Measurements from ENCODE around the gene RBM12. TPM values are rescaled to one million over a fixed set of nuclear protein-coding genes. Genes with fewer than 3 reads are reported as not detected.

Gene RBM12
- total RNA-seq, 1 donor from 2014 or later = 44.4 TPM

DNA sequence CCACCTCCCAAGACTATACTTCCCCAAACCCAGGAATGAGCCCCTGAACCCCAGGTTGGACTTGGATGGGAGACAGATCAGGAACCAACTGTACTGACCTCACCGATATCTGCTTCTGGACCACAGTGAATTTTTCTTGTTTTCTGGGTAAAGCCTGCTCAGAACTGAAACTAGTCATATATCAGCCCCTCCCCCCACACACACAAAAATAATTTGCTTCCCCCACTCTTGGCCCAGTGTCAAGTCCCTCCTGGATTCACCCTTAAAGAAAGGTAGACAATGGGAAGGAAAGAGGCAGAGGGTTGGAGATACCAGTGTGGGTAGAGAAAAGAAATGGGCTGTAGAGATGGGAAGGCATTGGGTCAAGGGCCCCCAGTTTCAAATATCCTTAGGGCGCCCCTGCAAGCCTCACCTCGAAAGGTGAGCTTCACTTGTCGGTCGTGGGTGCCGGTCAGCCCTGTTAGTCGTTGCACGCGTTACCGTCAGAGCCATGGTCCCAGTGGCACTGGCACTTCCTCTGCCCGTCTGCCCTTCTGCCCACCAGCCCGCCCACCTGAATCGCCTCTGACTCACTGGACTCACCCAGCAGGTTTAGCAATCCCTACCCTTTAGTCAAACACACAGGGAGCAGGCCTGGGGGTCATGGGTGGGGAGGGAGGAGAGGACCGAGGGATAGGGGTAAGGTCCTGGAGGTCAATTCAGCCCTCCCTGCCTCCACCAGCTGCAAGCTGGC lies 57.5 kb downstream of the RBM12 start:
- DNase-seq (ENCODE audit: low spot score) = no peak
- intact Hi-C loops (cut with DNase I) = no loop called here

DNA sequence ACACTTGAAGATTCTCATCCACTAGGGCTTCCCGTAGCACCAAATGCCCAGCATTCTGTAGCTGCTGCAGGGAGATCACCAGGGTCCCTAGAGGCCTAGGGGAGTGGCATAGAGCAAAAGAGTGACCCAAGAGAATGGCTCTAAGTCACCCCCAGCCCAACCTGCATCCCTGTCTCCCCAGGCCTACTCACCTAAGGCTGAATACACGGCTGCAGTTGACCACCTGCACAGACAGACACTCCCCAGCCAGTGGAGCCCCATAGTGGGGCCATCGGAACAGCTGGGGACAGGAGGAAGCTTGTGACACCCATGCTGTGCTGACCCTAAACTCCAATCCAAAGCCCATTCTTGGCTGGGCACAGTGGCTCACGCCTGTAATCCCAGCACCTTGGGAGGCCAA lies 58.6 kb downstream of the RBM12 start:
- no peak for DNase-seq (ENCODE audit: low spot score)
- intact Hi-C loops (cut with DNase I) = no loop called here

- DNase-seq (ENCODE audit: low spot score) = peak; percentile 67
- intact Hi-C loops (cut with DNase I) = no loop called here
Observed at GRCh38 chr20:35604449-35604747, 60.3 kb downstream of the RBM12 start.

GRCh38 chr20:35603695-35604448 lies 60.8 kb downstream of the RBM12 start:
- DNase-seq (ENCODE audit: low spot score) = peak; percentile 54
- intact Hi-C loops (cut with DNase I) = no loop called here

DNA sequence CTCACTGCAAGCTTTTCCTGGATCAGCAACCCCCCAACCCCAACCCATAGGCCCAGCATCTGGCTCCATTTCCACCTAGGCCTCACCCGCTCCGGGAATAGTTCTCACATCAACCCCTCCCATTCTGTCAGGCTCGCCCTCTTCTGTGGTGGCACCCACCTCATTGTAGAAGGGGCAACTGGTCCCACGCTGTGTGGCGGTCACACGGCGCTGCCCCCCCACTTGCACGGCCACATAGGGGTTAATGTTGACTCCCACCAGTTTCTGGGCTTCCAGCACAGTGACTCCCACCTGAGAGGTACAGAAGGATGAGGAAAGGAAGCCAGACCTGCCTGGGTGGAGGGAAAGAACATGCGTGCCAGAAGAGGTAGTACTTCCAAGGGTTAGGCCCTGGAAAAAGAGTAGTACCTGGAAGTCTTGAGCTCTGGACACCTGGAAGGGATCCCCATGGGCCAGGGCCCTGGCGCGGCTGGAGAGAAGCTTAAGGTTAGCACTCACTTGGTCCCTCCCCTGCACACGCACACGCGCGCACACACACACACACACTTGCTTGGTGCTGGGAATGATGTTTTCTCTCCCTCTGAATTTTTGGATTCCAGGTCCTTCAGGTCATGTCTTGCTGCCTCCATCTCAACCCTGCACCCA lies 61.7 kb downstream of the RBM12 start:
- no peak for DNase-seq (ENCODE audit: low spot score)
- intact Hi-C loops (cut with DNase I) = no loop called here

DNA sequence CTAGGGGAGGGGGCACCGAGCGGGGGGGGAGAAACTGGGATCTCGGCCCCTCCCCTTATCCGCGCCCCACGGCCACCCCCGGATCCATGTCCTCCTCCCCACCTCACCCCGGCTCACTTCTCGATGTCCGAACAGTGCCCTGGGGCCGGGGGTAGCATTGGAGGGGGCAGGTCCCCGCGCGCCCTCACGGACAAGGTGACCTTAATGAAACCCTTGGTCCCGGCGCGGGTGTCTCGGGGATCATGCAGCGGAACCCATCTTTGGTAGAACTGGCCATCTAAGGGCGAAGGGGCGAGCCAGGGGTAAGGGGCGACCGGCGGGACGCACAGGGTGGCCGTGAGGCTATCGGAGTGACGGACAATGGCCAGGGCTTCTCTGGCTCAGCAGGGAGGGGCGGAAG lies 62.7 kb downstream of the RBM12 start:
- no peak for DNase-seq (ENCODE audit: low spot score)
- intact Hi-C loops (cut with DNase I) = no loop called here

- intact Hi-C loops (cut with DNase I) = no loop called here
Observed at GRCh38 chr20:35600993-35601973, 63.4 kb downstream of the RBM12 start.

GRCh38 chr20:35600176-35600992 lies 64.3 kb downstream of the RBM12 start:
- intact Hi-C loops (cut with DNase I) = no loop called here
- no peak for DNase-seq (ENCODE audit: low spot score)

More at GRCh38 chr20:35600993-35601973, 63.4 kb downstream of the RBM12 start:
- peak; percentile 92 for DNase-seq (ENCODE audit: low spot score)

GRCh38 chr20:35599776-35600120 lies 65.0 kb downstream of the RBM12 start:
- intact Hi-C loops (cut with DNase I) = no loop called here
- no peak for DNase-seq (ENCODE audit: low spot score)

Other genes with a start within 250 kb of the RBM12 start
- not detected for gene GDF5, start 226.7 kb downstream of the RBM12 start, total RNA-seq
- gene CEP250, start 209.3 kb downstream of the RBM12 start, total RNA-seq = 14.9 TPM
- gene C20orf173, start 135.2 kb downstream of the RBM12 start, total RNA-seq = not detected
- 91.2 TPM for gene ERGIC3, start 122.8 kb downstream of the RBM12 start, total RNA-seq
- 3.5 TPM for gene SPAG4, start 49.1 kb downstream of the RBM12 start, total RNA-seq
- 77.9 TPM for gene CPNE1, start within 50 bp of the RBM12 start, total RNA-seq
- 55.0 TPM for gene NFS1, start 34.5 kb upstream of the RBM12 start, total RNA-seq
- gene ROMO1, start 34.5 kb upstream of the RBM12 start, total RNA-seq = 176 TPM
- 167 TPM for gene RBM39, start 77.4 kb upstream of the RBM12 start, total RNA-seq
- 28.9 TPM for gene PHF20, start 107.1 kb upstream of the RBM12 start, total RNA-seq

All from cardiac septum (tissue), 1 donor.